GM12875 (cell line): Measurements from ENCODE around the gene RTN4IP1.
"Not testable (repeated sequence)": the region's sequence is repeated elsewhere in the genome, so short reads cannot be mapped to it uniquely, and the experiment has no call there.

Experiments
- H3K4me3 ChIP-seq: one replicate; pipeline ENCODE4 v1.5.1; 2011; ENCODE audit warnings: low read depth, low read length, control low read depth
- CTCF ChIP-seq: IDR thresholded peaks from 2 replicates; pipeline ENCODE4 v1.5.1; 2011; ENCODE audit warnings: low read depth, mild to moderate bottlenecking, control low read depth, inconsistent platforms, low read length, moderate library complexity, borderline replicate concordance; ENCODE audit not compliant: insufficient read depth

The RTN4IP1 gene

GRCh38 chr6:106558364-106558763 lies 70.9 kb downstream of the RTN4IP1 start:
- H3K4me3 ChIP-seq, result no peak overlapping the region
- no peak for TF ChIP-seq CTCF

DNA sequence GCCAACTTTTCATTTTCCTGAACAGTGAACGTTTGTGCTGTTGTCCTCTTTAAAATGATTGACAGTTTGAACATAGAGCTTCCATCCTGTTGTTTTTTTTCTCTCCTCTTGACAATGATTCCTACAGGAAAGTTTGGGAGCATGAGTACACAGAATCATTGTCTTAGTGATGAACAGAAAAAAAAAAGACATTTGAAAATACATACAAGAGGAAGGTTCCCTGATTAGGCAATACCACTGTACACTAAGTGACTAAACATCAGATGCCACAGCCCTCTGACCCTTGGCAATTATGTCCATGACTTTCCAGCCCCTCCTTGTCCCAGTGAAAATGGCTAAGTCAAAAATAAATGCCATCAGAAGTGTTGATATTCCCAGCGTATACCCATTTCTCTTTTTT lies 71.5 kb downstream of the RTN4IP1 start:
- TF ChIP-seq CTCF, result no peak
- no peak overlapping the region for H3K4me3 ChIP-seq

GRCh38 chr6:106556368-106556960 lies 72.8 kb downstream of the RTN4IP1 start:
- H3K4me3 ChIP-seq, result no peak overlapping the region
- TF ChIP-seq CTCF, result no peak

DNA sequence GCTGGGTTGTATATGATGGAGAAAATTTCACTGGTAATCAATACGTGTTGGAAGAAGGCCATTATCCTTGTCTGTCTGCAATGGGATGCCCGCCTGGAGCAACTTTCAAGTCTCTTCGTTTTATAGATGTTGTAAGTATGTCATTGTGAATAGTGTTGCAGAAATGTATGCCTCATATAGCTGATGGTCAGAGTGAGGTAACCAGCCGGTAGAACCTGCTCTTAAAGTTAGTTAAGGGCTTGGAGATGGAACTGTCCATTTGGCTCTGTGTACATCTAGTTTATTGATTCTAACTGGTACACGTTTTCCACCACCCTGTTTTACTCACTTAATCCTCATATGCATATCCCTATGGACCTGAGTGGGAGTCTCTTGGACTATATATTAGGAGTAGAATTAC lies 73.5 kb downstream of the RTN4IP1 start:
- no peak for TF ChIP-seq CTCF
- no peak overlapping the region for H3K4me3 ChIP-seq

DNA sequence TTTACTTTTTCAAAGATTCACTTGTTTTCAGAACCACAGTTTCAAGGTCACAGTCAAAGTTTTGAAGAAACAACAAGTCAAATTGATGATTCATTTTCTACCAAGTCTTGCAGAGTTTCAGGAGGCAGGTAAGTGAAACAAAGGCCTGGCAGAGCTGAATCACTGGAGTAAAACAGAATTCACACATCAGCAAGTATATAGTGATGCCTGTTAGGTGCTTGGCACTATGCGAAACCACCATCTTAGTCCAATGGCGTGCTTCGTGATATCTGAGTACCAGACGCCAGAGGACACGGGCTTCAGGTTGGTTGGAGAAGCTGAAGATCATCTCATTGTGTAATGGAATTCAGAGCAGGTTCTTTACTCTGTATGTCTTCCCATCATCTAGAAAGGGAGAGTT lies 75.9 kb downstream of the RTN4IP1 start:
- no peak for TF ChIP-seq CTCF
- no peak overlapping the region for H3K4me3 ChIP-seq

DNA sequence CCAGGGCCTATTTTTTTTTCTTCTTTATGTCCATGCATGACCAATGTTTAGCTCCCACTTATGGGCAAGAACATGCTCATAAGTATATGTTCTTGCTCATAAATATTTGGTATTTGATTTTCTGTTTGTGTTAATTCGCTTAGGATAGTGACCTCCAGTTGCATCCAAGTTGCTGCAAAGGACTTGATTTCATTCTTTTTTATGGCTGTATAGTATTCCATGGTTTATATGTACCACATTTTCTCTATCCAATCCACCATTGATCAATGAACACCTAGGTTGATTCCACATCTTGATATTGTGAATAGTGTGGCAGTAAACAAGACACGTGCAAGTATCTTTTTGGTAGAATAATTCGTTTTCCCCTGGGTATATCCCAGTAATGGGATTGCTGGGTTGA lies 78.1 kb downstream of the RTN4IP1 start:
- no peak for TF ChIP-seq CTCF
- no peak overlapping the region for H3K4me3 ChIP-seq

DNA sequence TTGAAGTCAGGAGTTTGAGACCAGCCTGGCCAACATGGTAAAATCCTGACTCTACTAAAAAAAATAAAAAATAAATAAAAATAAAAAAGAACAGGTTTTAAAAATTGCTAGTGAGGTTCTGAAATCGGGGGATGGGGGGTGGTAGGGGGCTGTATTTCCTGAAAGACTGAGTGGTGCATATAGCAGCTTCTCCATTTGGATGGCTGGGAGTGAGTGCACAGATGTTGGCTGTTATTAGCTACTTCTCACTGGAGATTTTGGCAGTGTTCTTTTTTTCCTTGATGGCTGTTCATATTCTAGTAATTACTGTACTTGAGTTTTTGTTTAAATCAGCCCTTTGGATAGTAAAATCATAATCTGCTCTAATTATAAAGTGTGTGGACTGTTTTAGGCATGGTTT lies 79.8 kb downstream of the RTN4IP1 start:
- H3K4me3 ChIP-seq, result no peak overlapping the region
- TF ChIP-seq CTCF, result no peak

- not testable (repeated sequence) for H3K4me3 ChIP-seq
Observed at GRCh38 chr6:106548926-106549455, 80.3 kb downstream of the RTN4IP1 start.
